ENCODE measurements around the gene OR4L1.
"Not testable (repeated sequence)": the region's sequence is repeated elsewhere in the genome, so short reads cannot be mapped to it uniquely, and the experiment has no call there.

OR4L1 gene

GRCh38 chr14:20059745-20060144 lies at the start of gene OR4L1:
Gene OR4L1, plus strand, starts transcription at chr14:20060045. Its CDS starts 0 bp downstream, at chr14:20060045.
- DNase-seq: no peak

- DNase-seq: no peak
These were observed 40.5 kb upstream of the OR4L1 start, which contains the start of gene OR4K14 for GRCh38 chr14:20019257-20019865. Gene OR4K14, minus strand, starts transcription at chr14:20019307. Its CDS starts 4,114 bp downstream, at chr14:20015193.

- no peak for DNase-seq
These were observed 28.8 kb upstream of the OR4L1 start for GRCh38 chr14:20031058-20031457.

- no peak for DNase-seq
These were observed 24.4 kb upstream of the OR4L1 start for GRCh38 chr14:20035449-20035848.

GRCh38 chr14:20035938-20036337 lies 23.9 kb upstream of the OR4L1 start, which contains the start of gene OR4K13:
Gene OR4K13, minus strand, starts transcription at chr14:20036038. Its CDS starts 1,280 bp downstream, at chr14:20034758.
- no peak for DNase-seq

- DNase-seq: no peak
These were observed 15.6 kb upstream of the OR4L1 start for GRCh38 chr14:20044243-20044642.

- no peak for DNase-seq
These were observed 11.6 kb upstream of the OR4L1 start for GRCh38 chr14:20048202-20048601.

GRCh38 chr14:20092050-20092449 lies 32.2 kb downstream of the OR4L1 start:
- DNase-seq: no peak

GRCh38 chr14:20093442-20093841 lies 33.6 kb downstream of the OR4L1 start:
- DNase-seq: no peak

- DNase-seq: not testable (repeated sequence)
These were observed 39.3 kb downstream of the OR4L1 start for GRCh38 chr14:20098926-20099770.

GRCh38 chr14:20110438-20110837 lies 50.6 kb downstream of the OR4L1 start, which contains the start of gene OR4K17:
Gene OR4K17, plus strand, starts transcription at chr14:20110739. Its CDS starts 6,761 bp downstream, at chr14:20117500.
- no peak for DNase-seq

Data from activated effector memory CD4-positive, alpha-beta T cell treated with anti-CD3 and anti-CD28 coated beads, Interleukin-2, amount 50 U/mL, for 16 hours (primary cell).